GM19328 (cell line): ENCODE data around the gene AUTS2.

Experiments used
- ATAC-seq: cut with Tn5 transposase; IDR thresholded peaks from one replicate; pipeline ENCODE4 v1.9.1; 2021; ENCODE audit warnings: mild to moderate bottlenecking, moderate library complexity; ENCODE audit not compliant: unreplicated experiment

The AUTS2 gene

GRCh38 chr7:70552141-70552540 lies 953.9 kb downstream of the AUTS2 start:
- ATAC-seq, result no peak

- ATAC-seq, result no peak
Measured at GRCh38 chr7:70553364-70553763, 955.1 kb downstream of the AUTS2 start.

- no peak for ATAC-seq
Measured at GRCh38 chr7:70554646-70555045, 956.4 kb downstream of the AUTS2 start.

GRCh38 chr7:70556761-70557160 lies 958.5 kb downstream of the AUTS2 start:
- no peak for ATAC-seq

GRCh38 chr7:70557338-70557737 lies 959.1 kb downstream of the AUTS2 start:
- no peak for ATAC-seq

- ATAC-seq, result no peak
Measured at GRCh38 chr7:70559815-70560214, 961.5 kb downstream of the AUTS2 start.

- no peak for ATAC-seq
Measured at GRCh38 chr7:70563960-70564359, 965.7 kb downstream of the AUTS2 start.

GRCh38 chr7:70565721-70566370 lies 967.6 kb downstream of the AUTS2 start:
- ATAC-seq, result no peak

GRCh38 chr7:70566671-70567070 lies 968.4 kb downstream of the AUTS2 start:
- ATAC-seq, result no peak

- ATAC-seq, result no peak
Measured at GRCh38 chr7:70568674-70569334, 970.5 kb downstream of the AUTS2 start.

- ATAC-seq, result no peak
Measured at GRCh38 chr7:70569335-70569819, 971.1 kb downstream of the AUTS2 start.

GRCh38 chr7:70570029-70570428 lies 971.8 kb downstream of the AUTS2 start:
- ATAC-seq, result no peak

GRCh38 chr7:70570961-70571360 lies 972.7 kb downstream of the AUTS2 start:
- no peak for ATAC-seq

GRCh38 chr7:70571403-70571934 lies 973.2 kb downstream of the AUTS2 start:
- no peak for ATAC-seq

GRCh38 chr7:70571961-70572360 lies 973.7 kb downstream of the AUTS2 start:
- no peak for ATAC-seq

GRCh38 chr7:70572571-70572970 lies 974.3 kb downstream of the AUTS2 start:
- ATAC-seq, result no peak

- no peak for ATAC-seq
Measured at GRCh38 chr7:70573071-70573661, 974.9 kb downstream of the AUTS2 start.

- ATAC-seq, result no peak
Measured at GRCh38 chr7:70573696-70574095, 975.4 kb downstream of the AUTS2 start.

- no peak for ATAC-seq
Measured at GRCh38 chr7:70574314-70574834, 976.1 kb downstream of the AUTS2 start.

GRCh38 chr7:70574970-70575799 lies 976.9 kb downstream of the AUTS2 start:
- ATAC-seq, result no peak

- no peak for ATAC-seq
Measured at GRCh38 chr7:70577078-70577477, 978.8 kb downstream of the AUTS2 start.
